NCI-H69 (cell line): Measurements from ENCODE around the gene MBD2.
"Not testable (repeated sequence)": the region's sequence is repeated elsewhere in the genome, so short reads cannot be mapped to it uniquely, and the experiment has no call there.

ENCODE experiments used
- DNase-seq: peaks from one replicate; lab custom pipeline; 2025; lab: John Stamatoyannopoulos, UW

The MBD2 gene

GRCh38 chr18:54238173-54238936, 13.9 kb upstream of the MBD2 start:
- DNase-seq, result no peak

- DNase-seq, result no peak
These were observed 11.4 kb upstream of the MBD2 start for GRCh38 chr18:54235871-54236270.

GRCh38 chr18:54233747-54234146, 9.3 kb upstream of the MBD2 start:
- DNase-seq, result no peak

- DNase-seq, result peak; percentile 77
These were observed 8.8 kb upstream of the MBD2 start for GRCh38 chr18:54233228-54233625.

- DNase-seq, result peak; percentile 72
These were observed 8.2 kb upstream of the MBD2 start for GRCh38 chr18:54232485-54233227.

- DNase-seq, result no peak
These were observed 5.1 kb upstream of the MBD2 start for GRCh38 chr18:54229421-54230059.

GRCh38 chr18:54228364-54228763, 3.9 kb upstream of the MBD2 start:
- DNase-seq, result peak; percentile 44

GRCh38 chr18:54223568-54224241, 764 bp downstream of the MBD2 start:
- DNase-seq, result peak; percentile 96

- peak; percentile 94 for DNase-seq
These were observed 1.4 kb downstream of the MBD2 start for GRCh38 chr18:54222922-54223567.

GRCh38 chr18:54220406-54220805, 4.1 kb downstream of the MBD2 start:
- DNase-seq, result peak; percentile 93

- DNase-seq, result not testable (repeated sequence)
These were observed 5.7 kb downstream of the MBD2 start for GRCh38 chr18:54218803-54219202.

GRCh38 chr18:54218299-54218698, 6.2 kb downstream of the MBD2 start:
- DNase-seq, result no peak

GRCh38 chr18:54217624-54218023, 6.8 kb downstream of the MBD2 start:
- DNase-seq, result no peak

- no peak for DNase-seq
These were observed 9.4 kb downstream of the MBD2 start for GRCh38 chr18:54215069-54215468.

- peak; percentile 86 for DNase-seq
These were observed 14.0 kb downstream of the MBD2 start for GRCh38 chr18:54210463-54210862.

- peak; percentile 99 for DNase-seq
These were observed 14.8 kb downstream of the MBD2 start for GRCh38 chr18:54209471-54210180.

GRCh38 chr18:54206447-54206846, 18.0 kb downstream of the MBD2 start:
- DNase-seq, result no peak

GRCh38 chr18:54205959-54206358, 18.5 kb downstream of the MBD2 start:
- no peak for DNase-seq

GRCh38 chr18:54205448-54205847, 19.0 kb downstream of the MBD2 start:
- DNase-seq, result not testable (repeated sequence)

GRCh38 chr18:54204883-54205282, 19.6 kb downstream of the MBD2 start:
- no peak for DNase-seq

- DNase-seq, result no peak
These were observed 20.6 kb downstream of the MBD2 start for GRCh38 chr18:54203914-54204313.
